HTERT RPE-1 (cell line): ENCODE measurements around the gene OR1I1.

Source experiments
- in situ Hi-C: fragments of 300-500 bp; cut with MboI; formaldehyde crosslinking; loops from 4 replicates; pipeline ENCODE4 v1.14.3; 2020; ENCODE audit warnings: low sequenced_read_pairs

Gene OR1I1

DNA sequence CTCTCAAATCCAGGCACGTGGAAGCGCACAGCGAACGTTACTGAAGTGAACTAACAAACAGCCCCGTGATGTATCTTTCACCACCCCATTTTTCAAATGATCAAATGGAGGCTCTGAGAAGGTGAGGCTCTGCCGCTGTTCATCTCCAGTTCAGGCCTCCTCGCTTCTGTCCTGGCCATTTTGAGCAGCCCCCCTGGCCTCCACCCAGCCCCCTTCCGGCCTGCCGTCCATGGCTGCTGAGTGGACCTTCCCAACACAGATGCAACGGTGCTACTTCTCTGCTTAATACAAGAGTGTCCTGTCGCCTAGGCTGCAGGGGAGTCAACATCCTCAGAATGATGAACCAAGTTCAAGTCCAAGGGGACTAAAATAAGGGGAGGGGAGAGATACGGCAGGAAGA lies 34.8 kb downstream of the OR1I1 start:
- in situ Hi-C loops: no loop called here

DNA sequence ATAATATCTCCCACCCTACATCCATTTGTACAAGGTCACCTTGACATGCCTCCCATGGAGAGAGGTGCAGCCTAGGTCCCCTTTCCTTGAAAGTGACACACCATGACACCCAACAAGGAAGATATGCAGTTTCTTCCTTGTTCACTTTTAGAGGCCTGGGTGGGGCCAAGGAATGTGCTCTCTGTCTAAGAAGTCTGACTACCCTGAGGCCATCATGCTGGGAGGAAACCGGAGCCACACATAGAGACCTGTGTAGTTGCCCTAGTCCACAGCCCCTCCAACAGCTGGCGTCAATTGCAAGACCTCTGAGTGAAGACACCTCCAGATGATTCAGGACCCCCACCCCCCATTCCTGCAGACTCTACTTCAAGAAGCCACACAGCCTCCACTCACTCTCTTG lies 36.2 kb downstream of the OR1I1 start:
- in situ Hi-C loops: no loop called here

DNA sequence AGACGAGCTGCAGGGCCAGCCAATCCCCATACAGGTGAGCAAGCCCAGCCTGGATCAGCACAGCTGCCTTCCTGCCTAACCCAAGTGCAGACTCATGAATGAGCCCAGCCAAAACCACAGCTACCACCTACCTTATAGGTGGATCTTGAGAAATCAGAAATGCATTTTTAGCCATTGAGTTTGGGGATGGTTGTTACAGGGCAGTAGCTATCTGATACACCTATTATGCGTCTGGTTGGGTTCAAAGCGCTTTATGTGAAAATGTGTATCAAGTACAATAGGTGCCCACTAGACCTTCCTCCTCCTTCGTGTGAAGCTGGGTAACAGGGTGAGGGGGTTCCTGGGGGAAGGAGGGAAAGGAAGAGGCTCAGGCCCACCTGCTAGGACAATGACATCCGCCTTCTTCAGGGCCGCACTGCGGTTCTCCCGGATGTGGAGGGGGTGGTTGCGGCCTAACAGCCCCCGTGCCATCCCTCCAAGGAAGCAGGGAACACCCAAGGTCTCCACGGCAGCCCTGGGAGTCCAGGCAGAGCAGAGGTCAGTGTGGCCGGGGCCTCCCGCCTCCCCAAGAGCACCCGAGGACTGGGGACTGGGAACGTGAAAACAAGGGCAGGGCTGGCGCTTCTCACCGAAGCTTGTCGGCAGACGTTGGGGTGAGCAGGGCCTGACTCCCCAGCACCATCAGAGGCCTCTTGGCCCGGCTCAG lies 36.9 kb downstream of the OR1I1 start:
- in situ Hi-C loops: no loop called here

DNA sequence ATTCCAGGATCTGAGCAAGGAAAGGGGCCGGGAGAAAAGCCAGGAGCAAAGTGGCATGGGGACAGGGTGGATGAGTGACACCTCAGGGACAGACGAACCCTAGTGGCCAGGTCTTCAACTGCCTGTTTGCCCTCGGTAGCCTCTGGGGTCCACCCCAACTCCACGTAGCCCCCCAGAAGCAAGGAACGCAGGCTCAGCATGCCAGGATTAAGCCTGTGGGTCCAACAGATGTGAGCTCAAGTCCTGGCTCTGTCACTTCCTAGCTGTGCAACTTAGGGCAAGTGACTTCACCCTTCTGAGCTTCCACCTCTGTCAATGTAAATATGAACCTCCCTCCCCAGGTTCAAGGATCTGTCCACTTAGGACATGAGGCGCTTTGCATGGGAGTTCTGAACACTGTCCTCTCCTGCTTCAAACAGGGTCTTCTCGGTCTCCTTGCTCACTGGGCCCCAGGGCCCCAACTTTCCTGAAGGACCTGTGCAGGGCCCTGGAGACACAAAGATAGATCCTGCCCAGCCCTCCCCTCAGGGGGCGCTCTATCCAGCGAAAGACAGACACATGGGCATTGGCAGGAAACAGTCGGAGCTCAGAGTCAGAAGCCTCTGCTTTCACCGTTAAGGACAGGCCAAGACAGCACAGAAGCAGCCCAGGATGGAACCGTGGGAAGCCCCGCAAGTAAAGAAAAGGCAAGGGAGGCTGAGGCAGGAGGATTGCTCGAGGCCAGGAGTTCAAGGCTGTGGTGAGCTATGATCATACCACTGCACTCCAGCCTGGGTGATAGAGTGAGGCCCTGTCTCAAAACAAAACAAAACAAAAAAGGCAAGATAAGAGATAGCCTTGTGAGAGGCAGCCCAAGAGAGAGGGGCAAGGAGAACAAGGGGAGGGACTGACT lies 38.4 kb downstream of the OR1I1 start:
- in situ Hi-C loops: no loop called here

DNA sequence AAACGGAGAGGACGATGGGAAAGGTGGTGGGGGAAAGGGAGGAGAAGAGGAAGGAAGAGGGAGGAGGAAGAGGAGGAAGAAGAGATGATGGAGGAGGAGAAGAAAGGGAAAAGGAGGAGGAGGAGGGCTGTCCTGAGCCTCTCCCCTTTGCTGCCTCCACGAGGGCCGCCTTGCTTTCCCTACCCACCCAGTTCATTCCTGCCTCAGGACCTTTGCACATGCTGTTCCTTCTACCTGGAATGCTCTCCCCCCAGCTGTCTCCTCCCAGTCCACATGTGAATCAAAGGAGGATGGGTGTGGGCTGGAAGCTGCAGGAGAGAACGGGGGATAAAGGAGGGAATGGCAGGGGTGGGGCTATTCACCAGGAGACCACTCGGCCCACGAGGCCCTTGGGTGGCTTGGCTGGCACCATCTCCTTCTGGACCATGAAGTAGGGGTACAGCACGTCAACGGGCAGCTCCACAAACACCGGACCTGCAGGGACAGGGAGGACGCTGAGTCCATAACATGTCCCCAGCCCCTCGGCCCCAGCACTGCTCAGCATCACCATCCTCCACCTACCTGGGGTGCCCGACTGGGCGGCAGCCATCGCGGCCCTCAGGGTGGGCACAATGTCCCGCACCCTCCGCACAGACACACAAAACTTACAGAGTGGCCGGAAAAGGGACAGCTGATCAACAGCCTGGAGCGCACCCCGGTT lies 40.5 kb downstream of the OR1I1 start:
- in situ Hi-C loops: no loop called here

DNA sequence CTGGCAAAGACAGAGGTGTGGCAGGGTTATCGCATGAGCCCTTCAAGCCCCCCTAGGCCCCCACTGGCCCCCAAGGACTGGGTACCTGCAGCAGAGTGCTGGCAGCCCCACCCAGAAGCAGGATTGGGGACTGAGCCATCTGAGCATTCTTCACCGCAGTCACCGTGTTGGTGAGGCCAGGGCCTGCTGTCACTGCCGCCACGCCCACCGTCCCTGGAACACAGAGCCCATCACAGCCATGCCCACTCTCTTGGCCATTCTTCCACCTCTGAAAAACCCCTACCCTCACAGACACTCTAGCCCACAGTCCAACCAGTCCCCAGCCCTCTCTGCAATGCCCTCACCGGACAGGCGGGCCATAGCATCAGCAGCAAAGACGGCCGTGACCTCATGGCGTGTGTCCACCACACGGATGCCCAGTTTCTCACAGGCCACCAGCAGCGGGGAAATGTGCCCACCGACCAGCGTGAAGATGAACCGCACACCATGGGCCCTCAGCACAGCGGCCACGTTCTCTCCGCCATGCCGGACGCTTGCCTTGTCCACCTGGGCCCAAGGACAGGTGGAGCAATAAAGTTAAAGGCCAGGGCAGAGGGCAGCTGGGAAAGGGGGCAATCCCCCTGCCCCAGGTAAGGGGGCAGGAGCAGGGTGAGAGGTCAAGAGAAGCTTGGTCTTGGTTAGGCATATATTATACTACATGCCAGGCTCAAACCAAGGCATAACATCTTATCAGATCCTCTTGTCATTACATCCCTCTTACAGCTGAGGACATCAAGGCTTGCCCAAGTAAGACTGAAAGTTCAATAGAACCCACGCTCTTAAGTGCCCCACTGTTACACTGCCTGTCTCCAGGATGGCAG lies 41.2 kb downstream of the OR1I1 start:
- in situ Hi-C loops: no loop called here

DNA sequence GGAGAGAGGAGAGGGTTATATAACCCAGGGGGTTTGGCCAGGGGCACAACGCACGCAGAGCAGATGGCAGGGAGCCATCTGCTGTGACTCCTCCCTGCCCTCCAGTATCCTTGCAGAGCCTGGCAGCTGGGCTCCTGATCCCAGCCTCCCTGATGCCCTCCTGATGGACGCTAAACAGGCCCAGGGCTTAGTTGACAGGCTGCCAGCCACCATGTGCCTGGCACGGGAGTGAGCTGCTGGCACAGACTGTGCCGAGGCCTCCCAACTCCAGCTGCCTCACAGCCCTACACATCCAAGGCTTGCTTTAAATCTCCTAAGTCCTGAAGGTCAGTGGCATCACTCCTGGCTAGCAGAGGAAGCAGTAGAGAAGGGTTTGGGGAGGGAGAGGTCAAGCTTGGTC lies 41.9 kb downstream of the OR1I1 start:
- in situ Hi-C loops: no loop called here

DNA sequence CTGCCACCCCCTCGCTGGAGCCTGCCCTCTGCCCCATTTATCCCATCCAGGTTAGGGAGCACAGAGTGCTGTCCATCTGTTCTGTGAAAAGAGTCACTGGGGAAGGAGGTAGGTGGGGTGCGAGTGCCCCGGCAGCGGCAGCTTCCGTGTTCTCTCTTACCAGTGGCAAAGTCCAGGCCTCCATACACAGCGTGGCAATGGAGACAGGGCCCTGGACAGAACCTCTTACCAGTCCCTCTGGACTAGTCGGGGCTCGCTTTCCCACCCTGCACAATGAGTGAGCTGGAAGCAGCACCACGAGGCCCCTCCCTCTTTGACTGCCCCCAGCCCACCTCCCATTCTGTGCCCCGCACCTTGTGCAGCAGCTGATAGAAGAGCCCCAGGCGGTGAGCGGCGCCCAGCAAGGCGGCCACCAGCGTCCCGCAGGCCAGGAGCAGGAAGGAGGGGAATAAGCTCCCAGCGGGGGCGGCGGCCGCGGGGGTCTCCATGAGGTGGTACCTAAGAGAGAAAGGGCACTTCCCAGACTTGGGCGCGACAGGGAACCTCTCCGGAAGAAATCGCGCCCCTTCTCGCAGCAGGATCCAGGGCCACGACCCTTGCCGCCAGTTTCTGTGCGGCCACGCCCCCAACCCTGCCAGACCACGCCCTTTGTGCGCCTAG lies 42.7 kb downstream of the OR1I1 start:
- in situ Hi-C loops: no loop called here

DNA sequence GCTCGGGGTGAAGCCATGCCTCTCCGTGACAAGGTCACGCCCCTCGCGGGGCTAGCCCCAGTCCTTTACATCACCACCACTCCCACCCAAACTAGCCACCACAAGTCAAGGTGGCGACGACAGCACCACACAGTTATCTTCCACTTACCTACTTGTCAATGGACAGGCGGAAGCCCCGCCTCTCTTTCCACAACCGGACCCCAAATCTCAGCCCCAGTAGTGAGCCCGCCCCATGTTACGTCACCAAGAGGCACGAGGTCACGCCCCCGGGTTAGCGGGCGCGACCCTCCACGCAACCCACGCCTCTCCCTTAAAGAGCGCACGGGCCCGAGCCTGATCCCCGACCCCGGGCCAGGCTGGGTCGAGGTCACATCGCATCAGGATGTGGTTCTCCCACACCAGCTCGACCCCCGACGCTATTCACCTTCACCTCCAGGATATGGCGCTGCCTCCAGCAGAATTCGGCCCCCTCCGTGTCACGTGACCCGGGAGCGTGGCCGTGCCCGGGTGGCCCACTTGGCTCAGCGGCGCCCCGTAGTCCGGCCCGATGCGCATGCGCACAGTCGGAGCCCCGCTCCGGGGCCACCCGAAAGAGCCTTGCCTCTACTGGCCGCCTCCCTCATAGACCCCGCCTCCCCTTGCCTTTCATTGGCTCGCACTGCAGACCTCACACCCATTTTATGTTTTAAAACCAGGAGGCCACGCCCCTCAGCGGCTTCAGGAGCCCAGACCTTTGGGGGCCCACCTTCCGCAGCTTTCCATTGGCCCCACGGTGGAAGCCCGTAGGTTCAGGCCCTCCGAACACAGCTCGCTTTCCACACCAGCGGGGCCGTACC lies 43.4 kb downstream of the OR1I1 start:
- in situ Hi-C loops: no loop called here

DNA sequence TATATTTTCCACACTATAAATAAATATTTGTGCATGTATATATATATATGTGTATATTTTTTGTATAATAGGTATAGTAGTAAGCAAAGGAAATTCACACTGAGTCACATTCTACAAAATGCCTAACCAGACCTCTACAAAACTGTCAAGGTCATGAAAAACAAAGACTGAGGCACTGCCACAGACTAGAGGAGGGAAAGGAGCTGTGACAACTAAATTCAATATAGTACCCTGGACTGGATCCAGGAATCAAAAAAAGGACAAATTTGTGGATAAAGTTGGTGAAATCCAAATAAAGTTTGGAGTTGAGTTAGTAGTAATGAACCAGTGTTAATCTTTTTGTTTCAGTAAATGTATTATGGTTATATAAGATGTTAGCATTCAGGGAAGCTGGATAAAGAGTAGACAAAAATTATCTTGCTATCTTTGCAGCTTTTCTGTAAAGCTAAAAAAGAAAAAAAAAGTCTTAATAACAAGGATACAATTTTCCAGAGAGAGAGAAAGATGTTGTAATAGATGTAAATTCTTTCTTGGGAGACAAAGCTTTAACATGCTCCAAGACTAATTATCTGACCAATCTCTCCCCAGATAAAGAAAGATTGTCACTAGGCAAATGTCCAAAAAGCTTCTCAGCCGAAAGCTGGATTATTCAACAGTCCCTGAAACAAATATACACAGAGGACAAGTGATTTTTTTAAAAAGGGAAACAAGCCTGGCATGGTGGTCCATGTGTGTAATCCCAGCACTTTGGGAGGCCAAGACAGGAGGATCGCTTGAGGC lies 44.3 kb downstream of the OR1I1 start:
- in situ Hi-C loops: no loop called here

DNA sequence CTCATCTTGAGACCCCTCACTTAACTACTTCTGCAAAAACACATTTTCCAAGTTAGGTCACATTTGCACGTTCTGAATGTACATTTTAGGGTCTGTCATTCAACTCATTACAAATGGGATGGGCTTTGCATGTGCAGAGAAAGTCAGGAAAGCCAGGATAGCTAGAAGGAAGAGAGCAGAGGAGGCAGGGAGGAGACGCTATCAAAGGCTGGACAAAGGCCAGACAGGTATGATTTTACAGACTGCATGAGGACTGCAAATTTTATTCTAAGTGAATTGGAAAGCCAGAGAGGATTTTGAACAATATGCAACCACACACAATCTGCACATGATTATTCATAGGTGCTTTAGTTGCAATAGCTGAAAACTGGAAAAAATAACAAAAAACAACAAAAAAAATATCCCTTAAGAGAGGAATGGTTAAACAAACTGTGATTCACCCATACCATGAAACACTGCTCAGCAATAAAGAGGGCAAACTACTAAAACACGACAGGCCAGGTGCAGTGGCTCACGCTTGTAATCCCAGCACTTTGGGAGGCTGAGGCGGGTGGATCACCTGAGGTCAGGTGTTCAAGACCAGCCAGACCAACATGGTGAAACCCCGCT lies 46.3 kb downstream of the OR1I1 start:
- in situ Hi-C loops: no loop called here

DNA sequence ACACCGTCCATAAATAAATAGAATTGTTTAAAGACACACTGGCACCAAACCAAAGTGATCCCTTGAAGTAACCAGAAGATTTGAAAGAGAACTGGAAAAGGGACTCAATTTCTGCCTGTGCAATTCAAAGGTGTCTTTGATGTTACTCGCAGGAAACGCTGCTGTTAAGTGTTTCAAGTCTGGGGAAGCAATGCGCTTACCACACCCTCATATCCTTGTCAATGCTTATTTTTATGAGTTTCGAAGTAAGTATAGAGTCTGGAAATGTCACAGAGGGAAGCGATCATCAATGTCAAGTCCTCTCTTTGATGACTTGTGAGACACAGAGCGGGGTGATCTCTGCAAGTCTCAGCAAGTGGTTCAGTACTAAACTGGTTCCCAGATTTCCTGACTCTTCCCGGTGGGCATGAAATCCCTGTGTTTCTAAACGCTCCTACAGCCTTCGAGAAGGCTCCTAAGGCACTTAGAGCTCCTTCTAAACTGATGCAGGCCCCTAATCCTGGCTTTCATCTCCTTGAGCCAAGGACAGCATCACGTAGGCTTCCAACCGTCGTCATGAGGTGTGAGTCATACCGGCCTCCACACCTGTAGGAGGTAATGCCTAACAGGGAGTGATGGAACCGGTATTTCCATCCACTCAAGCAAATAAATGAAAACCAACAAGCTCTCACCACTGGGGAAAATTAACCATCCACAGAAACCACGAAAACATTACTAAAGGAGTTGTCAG lies 48.0 kb downstream of the OR1I1 start:
- in situ Hi-C loops: no loop called here

DNA sequence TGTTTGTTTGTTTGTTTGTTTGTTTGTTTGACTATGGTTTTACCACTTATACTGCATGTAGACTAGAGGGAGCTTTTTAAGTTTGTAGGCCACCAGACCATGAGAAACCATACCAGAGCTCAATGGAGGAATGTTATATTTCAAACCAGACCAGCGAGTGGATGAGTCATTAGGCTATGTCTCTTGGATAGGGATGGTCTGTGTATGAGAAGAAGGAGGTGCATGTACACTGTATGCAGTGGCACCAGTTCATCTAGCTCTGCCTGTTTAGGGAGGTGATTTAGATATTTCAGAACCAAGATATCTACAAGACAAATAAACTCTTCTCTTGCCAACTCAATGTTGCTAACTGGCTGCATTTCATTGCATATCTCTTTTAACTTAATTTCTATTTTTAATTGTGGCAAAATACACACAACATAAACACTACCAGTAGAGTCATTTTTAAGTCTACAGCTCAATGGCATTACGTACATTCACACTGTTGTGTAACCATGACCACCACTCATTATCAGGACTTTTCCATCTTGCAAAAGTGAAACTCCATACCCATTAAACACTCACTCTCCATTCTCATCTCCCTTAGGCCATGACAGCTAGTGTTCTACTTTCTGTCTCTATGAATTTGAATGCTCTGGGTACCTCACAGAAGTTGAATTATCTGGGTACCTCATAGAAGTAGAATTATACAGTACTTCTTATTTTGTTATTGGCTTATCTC lies 54.4 kb downstream of the OR1I1 start:
- in situ Hi-C loops: no loop called here

DNA sequence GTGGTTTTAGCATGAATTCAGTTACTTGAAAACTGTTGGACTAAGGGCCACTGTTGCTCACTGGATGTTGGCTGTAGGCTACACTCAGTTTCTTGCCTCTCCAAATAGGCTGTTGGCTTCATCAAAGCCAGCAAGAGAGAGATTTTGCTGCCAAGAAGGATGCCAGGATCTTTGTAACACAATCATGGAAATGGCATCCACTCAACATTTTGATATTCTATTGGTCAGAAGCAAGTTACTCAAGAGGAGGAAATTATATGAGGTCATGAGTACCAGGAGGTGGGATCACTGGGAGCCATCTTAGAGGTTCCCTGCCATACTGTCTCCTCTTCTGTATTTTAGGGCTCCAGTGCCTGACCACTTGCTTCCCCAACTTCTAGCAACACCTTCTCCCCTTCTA lies 55.8 kb downstream of the OR1I1 start:
- in situ Hi-C loops: no loop called here

DNA sequence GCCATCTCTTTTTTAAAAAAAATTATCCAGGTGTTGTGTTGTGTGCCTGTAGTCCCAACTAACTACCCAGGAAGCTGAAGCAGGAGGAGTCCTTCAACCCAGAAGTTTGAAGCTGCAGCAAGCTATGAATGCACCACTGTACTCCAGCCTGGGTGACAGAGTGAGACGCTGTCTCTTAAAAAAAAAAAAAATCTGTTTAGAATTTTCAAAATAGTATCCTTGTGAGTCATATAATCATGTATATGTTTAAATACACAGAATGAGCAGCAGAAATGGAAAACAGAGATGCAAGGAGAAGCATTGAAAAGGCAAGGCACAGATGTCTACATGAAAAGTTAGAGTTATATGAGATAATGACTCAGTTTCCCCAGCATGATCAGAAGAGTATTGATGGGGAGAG lies 56.4 kb downstream of the OR1I1 start:
- in situ Hi-C loops: no loop called here

DNA sequence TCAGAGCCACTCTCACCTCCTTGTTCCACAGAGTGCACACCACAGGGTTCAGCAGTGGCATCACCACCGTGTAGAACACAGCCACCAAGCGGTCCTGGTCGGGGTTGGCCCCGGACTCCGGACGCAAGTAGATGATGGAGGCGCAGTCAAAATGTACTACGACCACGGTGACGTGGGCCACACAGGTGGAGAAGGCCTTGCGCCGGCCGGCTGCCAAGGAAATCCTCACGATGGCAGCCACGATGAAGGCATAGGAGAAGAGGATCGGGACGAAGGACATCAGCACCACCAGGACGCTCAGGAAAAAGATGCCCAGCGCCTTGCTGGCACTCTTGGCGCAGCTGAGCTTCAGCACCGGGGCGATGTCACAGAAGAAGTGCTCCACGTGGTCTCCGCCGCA lies 59.1 kb downstream of the OR1I1 start:
- in situ Hi-C loops: no loop called here

DNA sequence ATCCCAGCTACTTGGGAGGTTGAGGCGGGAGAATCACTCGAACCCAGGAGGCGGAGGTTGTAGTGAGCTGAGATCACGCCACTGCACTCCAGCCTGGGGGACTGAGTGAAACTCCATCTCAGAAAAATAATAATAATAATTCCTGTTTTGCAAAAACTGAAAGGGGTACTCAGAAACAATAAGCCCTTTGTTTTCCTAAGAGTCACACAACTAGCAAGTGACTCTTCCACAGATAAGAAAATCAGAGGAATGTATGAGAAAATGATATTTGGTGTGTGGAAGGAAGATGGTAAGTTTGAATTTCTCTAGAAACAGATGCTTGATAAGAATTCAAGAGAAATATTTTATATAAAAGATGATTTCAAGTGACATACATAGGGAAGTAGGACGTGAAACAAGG lies 60.3 kb downstream of the OR1I1 start:
- in situ Hi-C loops: no loop called here
